Stromal cell of bone marrow (primary cell): ENCODE measurements around the gene LRRC36.
"Not testable (repeated sequence)": the region's sequence is repeated elsewhere in the genome, so short reads cannot be mapped to it uniquely, and the experiment has no call there.

Experiments
- DNase-seq: peaks from one replicate; pipeline ENCODE4 v3.0.0-alpha.2; 2012; ENCODE audit warnings: low read depth

The LRRC36 gene

DNA sequence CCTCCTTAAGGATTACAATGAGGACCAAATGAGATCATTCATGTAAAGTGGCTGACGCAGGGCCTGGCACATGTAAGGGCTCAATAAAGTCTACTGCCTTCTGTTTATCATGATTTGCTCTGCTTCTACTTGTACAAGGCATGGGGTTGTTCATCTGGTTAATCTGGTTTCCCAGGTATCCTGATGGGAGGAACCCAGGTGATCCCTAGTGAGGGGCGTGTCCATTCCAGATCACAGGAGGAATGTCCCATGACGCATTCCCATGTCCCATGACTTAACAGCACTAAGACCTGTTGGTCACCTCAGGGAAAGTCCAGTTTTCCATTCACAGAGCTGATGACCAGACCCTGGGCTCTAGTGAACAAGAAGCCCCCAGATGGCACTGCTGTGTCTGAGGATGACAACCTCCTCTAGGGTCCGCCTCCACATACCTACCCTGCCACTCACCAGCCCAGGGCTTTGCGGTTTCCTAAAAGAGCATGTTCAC lies 78.2 kb downstream of the LRRC36 start:
- no peak for DNase-seq

DNA sequence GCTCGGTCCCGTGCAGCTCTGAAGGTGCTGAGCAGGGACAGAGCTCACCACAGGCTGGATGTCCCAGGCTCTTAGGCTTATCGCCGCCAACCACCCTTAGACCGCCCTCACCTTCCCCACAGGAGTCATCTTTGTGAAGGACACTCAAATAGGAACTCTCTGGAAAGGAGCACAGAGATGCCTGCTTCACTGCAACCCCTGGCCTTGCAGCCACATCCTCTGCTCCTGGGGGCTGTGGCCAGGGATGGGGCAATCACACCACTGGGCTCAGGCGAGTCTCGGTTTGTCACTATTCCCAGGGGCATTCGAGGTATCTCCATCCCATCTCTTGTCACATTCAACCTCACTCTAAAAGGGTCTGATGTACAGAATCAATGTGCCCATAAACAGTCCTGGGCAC lies 78.7 kb downstream of the LRRC36 start:
- no peak for DNase-seq

- peak; percentile 74 for DNase-seq
These were observed 79.7 kb downstream of the LRRC36 start for GRCh38 chr16:67406111-67406971.

- DNase-seq, result no peak
These were observed 80.7 kb downstream of the LRRC36 start for GRCh38 chr16:67407176-67407787.

- no peak for DNase-seq
These were observed 81.3 kb downstream of the LRRC36 start for GRCh38 chr16:67407788-67408452.

DNA sequence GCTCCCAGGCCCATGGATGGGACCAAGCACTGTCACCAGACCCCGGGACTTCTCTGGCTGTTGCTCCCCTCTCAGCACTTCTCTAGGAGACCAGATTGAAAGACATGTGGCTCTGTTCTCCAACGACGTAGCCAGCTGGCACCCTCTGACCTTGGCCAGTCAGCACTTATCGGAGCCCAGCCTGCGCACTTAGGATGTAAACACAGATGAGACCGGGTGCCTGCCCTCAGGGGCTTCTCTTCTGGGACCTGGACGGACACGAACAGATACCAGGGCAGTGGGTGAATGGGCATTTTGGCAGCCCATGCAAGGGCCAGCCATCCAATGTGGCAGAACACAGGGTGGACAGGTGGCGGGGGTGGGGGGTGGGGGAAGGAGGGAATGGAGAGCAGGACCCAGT lies 83.0 kb downstream of the LRRC36 start:
- no peak for DNase-seq

DNA sequence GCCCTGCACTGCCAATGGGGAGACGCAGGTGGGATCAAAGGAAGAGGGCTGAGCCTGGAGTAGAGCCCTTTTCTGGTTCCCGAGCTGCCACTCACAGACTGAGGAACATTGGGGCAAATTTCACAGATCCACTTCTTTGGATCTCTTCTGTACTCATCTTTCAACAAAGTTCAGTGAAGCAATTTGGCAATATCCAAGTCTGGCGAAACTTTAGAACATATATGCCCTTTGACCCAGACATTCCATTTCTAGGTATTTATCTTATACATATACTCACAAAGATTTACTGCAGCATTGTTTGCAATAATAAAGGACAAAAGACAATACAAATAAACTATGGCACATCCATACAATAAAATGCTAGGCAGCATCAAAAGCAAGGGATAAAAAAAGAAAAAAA lies 84.7 kb downstream of the LRRC36 start:
- no peak for DNase-seq

DNA sequence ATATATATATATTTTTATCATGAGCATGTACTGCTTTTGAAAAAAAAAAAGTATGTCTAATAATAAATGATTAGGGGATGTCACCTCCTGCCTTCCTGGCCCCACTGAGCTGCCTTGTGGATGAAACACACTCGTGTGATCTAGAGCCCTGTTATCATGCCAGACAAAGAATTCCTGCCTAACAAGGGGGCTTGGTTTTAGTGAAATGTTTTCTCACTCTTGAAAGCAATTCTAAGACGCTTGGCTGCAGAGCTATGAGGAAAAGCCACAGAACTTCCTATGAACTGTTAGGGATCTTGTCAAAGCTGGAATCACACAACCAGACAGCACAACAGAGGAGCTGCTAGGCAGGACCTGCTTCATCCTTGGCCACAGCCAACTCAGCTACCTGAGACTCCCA lies 85.7 kb downstream of the LRRC36 start:
- DNase-seq, result no peak

GRCh38 chr16:67413978-67414911 lies 87.6 kb downstream of the LRRC36 start:
- no peak for DNase-seq

- DNase-seq, result not testable (repeated sequence)
These were observed 88.8 kb downstream of the LRRC36 start for GRCh38 chr16:67415421-67415820.

DNA sequence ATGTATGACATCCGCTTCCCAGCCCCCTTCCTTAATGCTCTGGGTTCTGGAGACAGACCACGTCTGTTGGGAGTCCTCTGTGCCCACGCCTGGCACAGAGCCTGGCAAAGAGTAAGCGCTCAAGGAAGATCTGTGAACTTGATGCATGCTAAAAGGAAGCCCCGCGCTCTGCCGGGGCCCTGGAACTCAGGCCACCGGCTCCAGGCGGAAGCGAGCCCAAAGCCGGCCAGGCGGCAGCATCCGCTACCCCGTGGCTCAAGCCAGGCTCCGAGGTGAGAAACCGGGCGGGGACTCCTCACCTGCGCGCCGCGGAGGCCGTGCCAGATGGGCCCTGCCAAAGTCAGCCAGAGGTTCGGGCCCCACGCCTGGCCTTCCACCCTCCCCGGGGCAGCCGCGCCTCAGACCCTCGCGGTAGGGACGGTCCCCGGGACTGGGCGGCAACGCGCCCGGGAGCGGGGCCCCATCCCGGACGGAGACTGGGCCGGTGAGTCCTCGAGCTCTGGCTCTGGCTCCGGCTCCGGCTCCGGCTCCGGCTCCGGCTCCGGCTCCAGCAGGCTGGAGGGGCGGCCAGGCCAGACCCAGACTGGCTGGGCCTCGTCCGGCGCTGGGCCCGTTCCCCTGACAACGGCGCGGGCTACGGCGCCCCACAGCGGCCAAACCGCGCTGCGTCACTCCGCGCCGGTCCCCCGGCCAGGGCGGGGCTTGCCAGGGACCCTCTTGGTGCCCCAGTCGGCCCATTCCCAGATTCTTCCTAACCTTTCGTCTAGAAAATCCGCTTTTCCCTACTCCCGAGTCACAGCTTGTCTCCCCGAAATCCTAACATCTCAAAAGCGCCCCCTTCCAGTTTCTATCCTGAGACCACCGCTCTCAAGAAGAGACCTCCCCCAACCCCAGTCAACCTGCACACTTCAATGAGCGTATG lies 89.5 kb downstream of the LRRC36 start, which contains the start of gene ZDHHC1:
TSS of gene ZDHHC1 (minus strand) at position 606 of the 922 bp plus-strand sequence. CDS start 8,702 bp downstream, outside the sequence.
- DNase-seq, result peak; percentile 57

GRCh38 chr16:67417333-67418061 lies 90.9 kb downstream of the LRRC36 start:
- no peak for DNase-seq

DNA sequence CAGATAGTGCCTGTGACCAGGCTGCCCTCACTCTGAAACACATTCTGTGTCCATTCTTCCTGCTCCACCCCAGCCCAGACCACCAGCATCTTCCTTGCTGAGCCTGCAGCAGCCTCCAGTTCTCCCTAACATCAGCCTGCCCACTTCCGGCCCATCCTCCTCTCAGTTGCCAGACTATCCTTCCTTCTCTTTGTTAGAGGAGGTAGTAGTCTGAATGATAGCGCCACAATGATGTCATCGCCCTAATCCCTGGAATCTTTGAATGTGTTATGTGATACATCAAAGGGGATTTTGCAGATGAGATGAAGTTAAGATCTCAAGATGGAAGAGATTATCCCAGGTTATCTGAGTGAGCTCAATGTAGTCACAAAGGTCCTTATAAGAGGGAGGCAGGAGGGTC lies 92.9 kb downstream of the LRRC36 start:
- DNase-seq, result no peak

DNA sequence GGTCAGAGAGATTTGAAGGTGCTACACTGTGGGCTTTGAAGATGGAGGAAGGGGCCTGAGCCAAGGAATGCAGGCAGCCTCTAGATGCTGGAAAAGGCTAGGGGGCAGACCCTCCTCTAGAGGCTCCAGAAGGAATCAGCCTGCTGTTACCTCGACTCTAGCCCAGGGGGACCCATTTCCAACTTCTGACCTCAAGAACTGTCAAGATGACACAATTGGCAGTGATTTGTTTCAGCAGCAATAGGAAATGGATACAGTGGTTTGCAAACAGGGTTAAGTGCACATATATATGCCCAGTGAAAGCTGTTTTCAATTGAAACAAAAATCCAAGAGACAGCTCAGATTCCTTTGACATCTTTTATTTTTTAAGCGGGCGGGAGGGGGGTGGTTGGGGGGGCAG lies 93.3 kb downstream of the LRRC36 start:
- DNase-seq, result no peak

DNA sequence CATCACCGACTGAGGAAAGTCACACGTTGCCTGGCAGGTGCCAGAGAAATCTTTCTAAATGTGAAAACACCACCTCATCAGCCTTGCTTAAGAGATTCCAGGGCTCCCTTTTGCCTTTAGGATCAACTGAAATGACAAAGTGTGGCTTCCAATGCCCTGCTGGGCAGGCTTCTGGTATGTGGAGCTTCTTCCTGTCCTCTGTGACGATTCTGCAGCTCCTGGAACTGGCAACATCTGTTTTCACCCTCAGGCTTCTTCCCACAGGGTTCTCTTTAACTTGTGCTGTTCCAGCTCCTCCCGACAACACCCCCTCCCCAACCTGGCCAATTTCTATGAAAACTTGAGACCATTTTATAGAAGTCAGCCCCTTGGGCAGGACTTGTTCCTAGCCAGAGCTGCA lies 94.4 kb downstream of the LRRC36 start:
- DNase-seq, result no peak

DNA sequence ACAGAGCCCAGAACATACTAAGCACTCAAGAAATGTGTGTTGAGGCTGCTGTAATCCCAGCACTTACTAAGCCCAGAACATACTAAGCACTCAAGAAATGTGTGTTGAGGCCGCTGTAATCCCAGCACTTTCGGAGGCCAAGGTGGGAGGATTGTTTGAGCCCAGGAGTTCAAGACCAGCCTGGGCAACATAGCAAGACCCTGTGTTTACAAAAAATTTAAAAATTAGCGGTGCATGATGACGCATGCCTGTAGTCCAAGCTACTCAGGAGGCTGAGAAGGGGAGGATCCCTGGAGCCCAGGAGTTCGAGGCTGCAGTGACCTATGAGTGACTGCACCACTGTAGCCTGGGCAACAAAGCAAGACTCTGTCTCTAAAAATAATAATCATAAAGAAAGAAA lies 96.4 kb downstream of the LRRC36 start:
- no peak for DNase-seq

DNA sequence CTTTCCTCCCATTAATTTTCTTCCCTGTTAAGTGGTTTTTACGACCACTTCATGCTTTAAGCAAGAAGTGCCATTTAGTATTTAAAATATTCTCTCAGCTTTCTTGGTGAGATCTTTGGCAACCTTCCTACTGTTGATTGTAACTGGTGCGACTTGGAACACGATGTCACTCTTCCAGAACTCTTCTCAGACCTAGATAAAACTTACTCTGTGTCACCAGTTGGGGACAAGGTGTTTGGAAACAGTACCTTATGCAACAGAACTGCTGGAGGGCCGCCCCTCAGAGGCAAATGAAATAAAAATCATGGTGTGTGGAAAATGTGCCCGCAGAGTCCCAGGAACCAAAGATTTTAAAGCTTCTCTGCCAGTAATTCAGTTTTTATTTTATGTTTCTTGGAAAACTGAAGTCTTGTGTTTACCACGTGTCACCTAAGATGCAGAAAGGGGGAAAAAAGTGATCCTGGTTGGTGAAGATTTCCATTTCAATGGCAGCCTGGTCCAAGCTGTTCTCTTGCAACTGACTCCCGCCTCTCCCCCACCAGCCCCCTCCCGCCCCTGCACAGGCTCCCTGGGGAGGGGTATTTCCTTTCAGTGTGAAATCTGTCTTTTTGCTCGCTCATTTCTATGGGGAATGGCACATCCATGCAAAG lies 97.1 kb downstream of the LRRC36 start:
- DNase-seq, result no peak

- DNase-seq, result no peak
These were observed 97.6 kb downstream of the LRRC36 start for GRCh38 chr16:67424261-67424615.

- no peak for DNase-seq
These were observed 98.4 kb downstream of the LRRC36 start for GRCh38 chr16:67425061-67425460.
